H1 (cell line): ENCODE measurements around the gene LTBP1. TPM values are rescaled to one million over a fixed set of nuclear protein-coding genes. Genes with fewer than 3 reads are reported as not detected.

Source experiments
- CTCF ChIA-PET: fragments of 300-600 bp; sonication (Branson Sonifier 250); formaldehyde crosslinking; loops from one replicate; lab custom pipeline; 2021; ENCODE audit not compliant: partially characterized antibody; lab: Charles Lee
- POLR2A ChIA-PET: fragments of 300-600 bp; sonication (Branson Sonifier 250); formaldehyde crosslinking; loops from one replicate; lab custom pipeline; 2021; ENCODE audit warnings: inconsistent platforms; ENCODE audit not compliant: partially characterized antibody; lab: Charles Lee
- DNase-seq, 2 experiments: peaks; one replicate each; pipeline versions ENCODE4 v3.0.0 to v3.0.0-alpha.2; 2010 to 2022; ENCODE audit warnings: low spot score in 2 of 2, low read depth in 1 of 2, mixed read lengths in 1 of 2
- FAIRE-seq: peaks from 2 replicates; lab custom pipeline; 2011; peaks lifted over from hg19 to GRCh38; lab: Jason Lieb, UNC
- H2AFZ ChIP-seq: 2 replicates; pipeline ENCODE4 v1.8.1; 2012; ENCODE audit warnings: low read length, inconsistent platforms
- H2AK5ac ChIP-seq: 2 replicates; pipeline ENCODE4 v1.6.1; 2013; ENCODE audit warnings: low read depth, low read length
- H2BK120ac ChIP-seq: replicated peaks from 2 replicates; pipeline ENCODE3; 2013; ENCODE audit warnings: low read depth, low read length, inconsistent platforms
- H2BK12ac ChIP-seq: 2 replicates; pipeline ENCODE4 v1.6.1; 2013; ENCODE audit warnings: low read depth, low read length
- H2BK15ac ChIP-seq: 2 replicates; pipeline ENCODE4 v1.6.1; 2013; ENCODE audit warnings: low read length
- H2BK20ac ChIP-seq: 2 replicates; pipeline ENCODE4 v1.6.1; 2013; ENCODE audit warnings: low read length
- H2BK5ac ChIP-seq: 2 replicates; pipeline ENCODE4 v1.6.1; 2013; ENCODE audit warnings: low read depth, low read length
- H3K14ac ChIP-seq: 2 replicates; pipeline ENCODE4 v1.6.1; 2013; ENCODE audit warnings: inconsistent platforms; ENCODE audit not compliant: insufficient read length
- H3K18ac ChIP-seq: 2 replicates; pipeline ENCODE4 v1.6.1; 2013; ENCODE audit warnings: low read length; ENCODE audit errors: extremely low read depth
- H3K23ac ChIP-seq: 2 replicates; pipeline ENCODE4 v1.6.1; 2013; ENCODE audit warnings: inconsistent platforms; ENCODE audit not compliant: insufficient read length
- H3K23me2 ChIP-seq: 2 replicates; pipeline ENCODE4 v1.6.1; 2013; ENCODE audit warnings: low read depth, low read length
- H3K27ac ChIP-seq: 2 replicates; pipeline ENCODE4 v1.6.1; 2011; ENCODE audit warnings: low read depth, low read length, inconsistent platforms
- H3K27me3 ChIP-seq, 4 experiments: replicated peaks in 1 of 4; 1 replicate in 1 of 4; 2 replicates in 3 of 4; pipeline versions ENCODE4 v1.6.1 to v1.8.1; 2011 to 2013; ENCODE audit warnings: low read length in 3 of 4, mild to moderate bottlenecking in 3 of 4, inconsistent platforms in 2 of 4, mixed read lengths in 2 of 4, moderate library complexity in 1 of 4; ENCODE audit not compliant: control insufficient read depth in 3 of 4, insufficient read depth in 3 of 4; ENCODE audit errors: extremely low read depth in 1 of 4
- H3K36me3 ChIP-seq, 4 experiments: 2 replicates each; pipeline versions ENCODE4 v1.6.1 to v1.8.1; 2011 to 2013; ENCODE audit warnings: mild to moderate bottlenecking in 4 of 4, low read length in 3 of 4, moderate library complexity in 2 of 4, control low read depth in 1 of 4, inconsistent platforms in 1 of 4; ENCODE audit not compliant: insufficient read depth in 4 of 4, control insufficient read depth in 2 of 4
- H3K4ac ChIP-seq: replicated peaks from 2 replicates; pipeline ENCODE3; 2013; ENCODE audit warnings: low read length, low read depth, mixed read lengths, inconsistent platforms; ENCODE audit not compliant: insufficient read length
- H3K4me1 ChIP-seq, 4 experiments: replicated peaks in 1 of 4; 1 replicate in 1 of 4; 2 replicates in 3 of 4; pipeline versions ENCODE4 v1.6.1 to v1.8.1; 2011 to 2013; ENCODE audit warnings: low read length in 3 of 4, inconsistent platforms in 2 of 4, mixed read lengths in 1 of 4; ENCODE audit not compliant: insufficient read depth in 4 of 4, control insufficient read depth in 3 of 4
- H3K4me2 ChIP-seq, 2 experiments: 2 replicates each; pipeline versions ENCODE4 v1.6.1 to v1.8.1; 2011 to 2013; ENCODE audit warnings: low read depth in 2 of 2, low read length in 2 of 2, control low read depth in 1 of 2, inconsistent platforms in 1 of 2, mild to moderate bottlenecking in 1 of 2; ENCODE audit not compliant: insufficient read depth in 1 of 2
- H3K4me3 ChIP-seq, 4 experiments: fragments of 200-600, 300-600 bp in 1 of 4; sonication (generic), shearing (Covaris generic), sonication (Bioruptor Twin) in 1 of 4; 2 replicates each; pipeline versions ENCODE4 v1.5.1 to v1.8.1; 2011 to 2016; ENCODE audit warnings: low read length in 4 of 4, low read depth in 3 of 4, control low read depth in 2 of 4, inconsistent platforms in 2 of 4, mild to moderate bottlenecking in 2 of 4, mixed read lengths in 1 of 4, moderate library complexity in 1 of 4; ENCODE audit not compliant: insufficient read depth in 2 of 4; ENCODE audit errors: extremely low read depth in 1 of 4
- H3K56ac ChIP-seq: replicated peaks from 2 replicates; pipeline ENCODE3; 2013; ENCODE audit warnings: low read depth, mild to moderate bottlenecking, mixed read lengths, low read length, inconsistent platforms; ENCODE audit not compliant: insufficient read length
- H3K79me1 ChIP-seq: 2 replicates; pipeline ENCODE4 v1.6.1; 2013; ENCODE audit warnings: low read depth, low read length, control low read depth
- H3K79me2 ChIP-seq, 2 experiments: 2 replicates each; pipeline versions ENCODE4 v1.6.1 to v1.8.1; 2012 to 2013; ENCODE audit warnings: low read length in 2 of 2, mild to moderate bottlenecking in 2 of 2, inconsistent platforms in 1 of 2; ENCODE audit not compliant: insufficient read depth in 2 of 2, control insufficient read depth in 1 of 2
- H3K9ac ChIP-seq, 4 experiments: replicated peaks in 1 of 4; 1 replicate in 1 of 4; 2 replicates in 3 of 4; pipeline versions ENCODE4 v1.6.1 to v1.8.1; 2011 to 2013; ENCODE audit warnings: low read depth in 3 of 4, low read length in 3 of 4, control low read depth in 2 of 4, mild to moderate bottlenecking in 2 of 4, moderate library complexity in 2 of 4, inconsistent platforms in 1 of 4; ENCODE audit errors: extremely low read depth in 1 of 4
- H3K9me3 ChIP-seq, 2 experiments: 2 replicates each; pipeline versions ENCODE4 v1.6.1 to v1.8.1; 2012 to 2013; ENCODE audit warnings: mild to moderate bottlenecking in 2 of 2, moderate library complexity in 2 of 2, control low read depth in 1 of 2, inconsistent platforms in 1 of 2, low read depth in 1 of 2, low read length in 1 of 2, mixed read lengths in 1 of 2; ENCODE audit not compliant: insufficient read depth in 2 of 2
- H4K20me1 ChIP-seq, 2 experiments: replicated peaks in 1 of 2; 2 replicates each; pipeline versions ENCODE3 to v1.8.1; 2011 to 2013; ENCODE audit warnings: inconsistent platforms in 2 of 2, low read length in 2 of 2, mild to moderate bottlenecking in 1 of 2; ENCODE audit not compliant: insufficient read depth in 2 of 2, control insufficient read depth in 1 of 2
- H4K5ac ChIP-seq: 2 replicates; pipeline ENCODE4 v1.6.1; 2013; ENCODE audit warnings: low read length, low read depth, mixed read lengths, inconsistent platforms; ENCODE audit not compliant: insufficient read length
- H4K8ac ChIP-seq: 2 replicates; pipeline ENCODE4 v1.8.0; 2013; ENCODE audit warnings: mild to moderate bottlenecking, moderate library complexity, low read length, inconsistent platforms; ENCODE audit not compliant: insufficient read depth; ENCODE audit errors: extremely low read depth
- H4K91ac ChIP-seq: replicated peaks from 2 replicates; pipeline ENCODE3; 2013; ENCODE audit warnings: low read length, mixed read lengths, inconsistent platforms; ENCODE audit not compliant: insufficient read length
- KDM1A ChIP-seq: fragments of 200-600, 300-600 bp; sonication (generic); IDR thresholded peaks from 2 replicates; pipeline ENCODE4 v1.7.1; 2016; ENCODE audit warnings: mild to moderate bottlenecking, low read length, borderline replicate concordance
- POU5F1 ChIP-seq: IDR thresholded peaks from 2 replicates; pipeline ENCODE4 v1.6.1; 2011; ENCODE audit warnings: low read depth, mild to moderate bottlenecking, low read length, moderate library complexity
- TCF12 ChIP-seq: IDR thresholded peaks from 2 replicates; pipeline ENCODE4 v1.6.1; 2011; ENCODE audit warnings: low read depth, mild to moderate bottlenecking, low read length
- WGBS, 2 experiments: shearing (Covaris generic) in 1 of 2; methylation state at CpG; one replicate each; pipeline versions ENCODE4 v1.1.6 to v1.1.7; 2013 to 2015; ENCODE audit warnings: low lambda C conversion rate in 2 of 2, mixed read lengths in 2 of 2, inconsistent platforms in 1 of 2, low coverage in 1 of 2, missing lambda C conversion rate in 1 of 2; ENCODE audit not compliant: insufficient replicate concordance in 2 of 2, insufficient coverage in 1 of 2, insufficient read length in 1 of 2; ENCODE audit errors: extremely low coverage in 1 of 2, missing lambda C conversion rate in 1 of 2; 5-methylcytosine and 5-hydroxymethylcytosine counted together
- polyA plus RNA-seq, 7 experiments: library from polyadenylated mRNA; depleted of rRNA in 3 of 7; stranded (reverse) in 5 of 7; unstranded in 2 of 7; fragments of >200 nt in 5 of 7; fragments of 200-250 nt in 2 of 7; gene quantifications; 1 replicate in 5 of 7; 2 replicates in 1 of 7; 4 replicates in 1 of 7; pipeline versions ENCODE4 v1.2.1 to v1.2.3, GENCODE V29; 2011 to 2013; ENCODE audit warnings: missing spikeins in 2 of 7, mixed read lengths in 2 of 7
- total RNA-seq: library from RNA; stranded (reverse); fragmentation: NEBNext Ultra II Directional; extraction: Animal tissue kit (Norgen Biotek cat#: 25700); gene quantifications from 2 replicates; pipeline ENCODE4 v1.2.1, GENCODE V29; 2021

Gene LTBP1
- total and polyA plus RNA-seq, 2 of the 8 experiments (the other 6 are each of a cell fraction or from before 2014, with no cell fraction given): 15.4 to 24.7 TPM

GRCh38 chr2:32915694-32916093 lies 31.1 kb upstream of the LTBP1 start:
- no peak overlapping the region for H3K27ac ChIP-seq
- H3K4me1 ChIP-seq: no peaks in the 10 kb centered on the region
- H2BK120ac ChIP-seq: no peak overlapping the region
- no peak overlapping the region for H3K56ac ChIP-seq
- H2AK5ac ChIP-seq: no peak overlapping the region
- ChIA-PET CTCF (no interaction called here), POLR2A (no interaction called here)
- H2BK12ac ChIP-seq: no peak overlapping the region
- H3K27me3 ChIP-seq: no peaks in the 10 kb centered on the region
- H2BK5ac ChIP-seq: no peak overlapping the region
- no peaks in the 10 kb centered on the region for H3K9me3 ChIP-seq
- no peaks in the 10 kb centered on the region for H3K79me2 ChIP-seq
- no peak overlapping the region for H2AFZ ChIP-seq
- no peak overlapping the region for H4K91ac ChIP-seq
- H3K79me1 ChIP-seq: no peaks in the 10 kb centered on the region
- no peak for FAIRE-seq
- no peak overlapping the region for H4K5ac ChIP-seq
- H4K20me1 ChIP-seq: no peaks in the 10 kb centered on the region
- H2BK15ac ChIP-seq: no peak overlapping the region
- no peak overlapping the region for H3K4me2 ChIP-seq
- H3K23ac ChIP-seq: no peak overlapping the region
- no peak for DNase-seq
- H3K18ac ChIP-seq: no peak overlapping the region
- no peak overlapping the region for H2BK20ac ChIP-seq
- no peak for TF ChIP-seq POU5F1
- no peak for TF ChIP-seq TCF12
- no peak for TF ChIP-seq KDM1A
- H3K23me2 ChIP-seq: peaks cover 2% of the 10 kb centered on the region; the same call in 1 of the 2 replicates
- H3K4ac ChIP-seq: no peak overlapping the region
- H3K36me3 ChIP-seq: no peaks in the 10 kb centered on the region
- H3K14ac ChIP-seq: no peak overlapping the region
- H3K9ac ChIP-seq: no peak overlapping the region
- WGBS, 2 experiments: 78% methylated on average over 1 of the region's 1 CpG; no CpG with 5 or more reads in 1 of the 2 experiments
- no peak overlapping the region for H3K4me3 ChIP-seq
- H4K8ac ChIP-seq: no peak overlapping the region
